GM12875 (cell line): ENCODE measurements around the gene CYTH1.

Source experiments
- H3K4me3 ChIP-seq: one replicate; pipeline ENCODE4 v1.5.1; 2011; ENCODE audit warnings: low read depth, low read length, control low read depth
- CTCF ChIP-seq: IDR thresholded peaks from 2 replicates; pipeline ENCODE4 v1.5.1; 2011; ENCODE audit warnings: low read depth, mild to moderate bottlenecking, control low read depth, inconsistent platforms, low read length, moderate library complexity, borderline replicate concordance; ENCODE audit not compliant: insufficient read depth

The CYTH1 gene

GRCh38 chr17:78805301-78805700 is 23.2 kb upstream of the CYTH1 start:
- H3K4me3 ChIP-seq: no peak overlapping the region
- TF ChIP-seq CTCF: no peak

GRCh38 chr17:78804777-78805176 is 22.7 kb upstream of the CYTH1 start:
- no peak for TF ChIP-seq CTCF
- no peak overlapping the region for H3K4me3 ChIP-seq

DNA sequence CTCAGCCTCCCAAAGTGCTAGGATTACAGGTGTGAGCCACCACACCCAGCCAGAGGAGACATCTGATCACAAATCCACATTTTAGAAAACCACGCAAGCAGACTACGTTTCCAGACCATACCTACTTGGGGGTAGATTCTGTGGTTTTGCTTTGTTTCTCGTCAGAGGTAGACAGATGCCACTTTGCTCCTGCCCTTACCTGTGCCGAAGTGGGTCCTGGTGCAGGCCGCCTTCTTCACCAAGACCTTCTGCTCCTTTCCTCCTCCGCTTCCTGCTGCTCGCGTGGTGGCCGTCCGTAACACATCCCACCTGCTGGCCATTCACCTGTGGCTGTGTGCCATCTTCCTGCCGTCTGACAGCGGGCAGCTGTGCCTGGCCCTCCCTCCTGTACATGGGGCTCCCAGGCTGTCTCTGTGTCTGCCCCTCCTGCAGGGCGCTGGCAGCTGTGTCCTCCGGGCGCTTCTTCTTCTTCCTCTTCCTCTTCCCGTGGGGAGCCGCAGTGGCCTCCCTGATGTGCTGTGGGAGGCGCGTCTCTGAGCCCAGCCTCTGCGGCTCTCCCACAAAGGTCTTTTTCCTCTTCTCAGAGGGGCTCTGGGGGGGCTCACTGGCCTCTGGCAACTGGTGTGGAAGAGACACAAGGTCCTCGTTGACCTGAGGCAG is 21.2 kb upstream of the CYTH1 start:
- no peak overlapping the region for H3K4me3 ChIP-seq
- no peak for TF ChIP-seq CTCF

GRCh38 chr17:78802459-78802858 is 20.4 kb upstream of the CYTH1 start:
- no peak overlapping the region for H3K4me3 ChIP-seq

DNA sequence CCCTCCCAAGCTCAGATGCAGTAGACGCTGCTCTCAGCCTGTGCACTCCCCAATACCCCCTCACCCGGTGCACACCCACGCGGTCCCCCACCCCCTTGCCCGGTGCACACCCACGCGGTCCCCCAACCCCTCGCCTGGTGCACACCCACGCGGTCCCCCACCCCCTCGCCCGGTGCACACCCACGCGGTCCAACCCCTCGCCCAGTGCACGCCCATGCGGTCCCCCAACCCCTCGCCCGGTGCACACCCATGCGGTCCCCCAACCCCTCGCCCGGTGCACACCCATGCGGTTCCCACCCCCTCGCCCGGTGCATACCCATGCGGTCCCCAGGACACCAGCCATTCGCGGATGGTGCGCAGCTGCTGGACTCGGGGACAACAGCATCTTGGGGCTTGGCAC is 19.9 kb upstream of the CYTH1 start:
- H3K4me3 ChIP-seq: no peak overlapping the region
- TF ChIP-seq CTCF: no peak

More at GRCh38 chr17:78802459-78802858, 20.4 kb upstream of the CYTH1 start:
- TF ChIP-seq CTCF: no peak

GRCh38 chr17:78800132-78800931 is 18.3 kb upstream of the CYTH1 start:
- TF ChIP-seq CTCF: no peak
- no peak overlapping the region for H3K4me3 ChIP-seq
